ENCODE measurements around the gene TJP1.

GRCh38 chr15:29690765-29691475, 131.3 kb downstream of the TJP1 start:
- TF ChIP-seq CTCF (IDR thresholded peaks at IDR 0.05): no peak
- TF ChIP-seq POLR2A (IDR thresholded peaks at IDR 0.05): no peak
